Glomerular endothelial cell (primary cell): Measurements from ENCODE around the gene NHSL2. TPM values are rescaled to one million over a fixed set of nuclear protein-coding genes. Genes with fewer than 3 reads are reported as not detected.
"Not testable (repeated sequence)": the region's sequence is repeated elsewhere in the genome, so short reads cannot be mapped to it uniquely, and the experiment has no call there.

Source experiments
- DNase-seq: peaks from one replicate; pipeline ENCODE4 v3.0.0-alpha.2; 2011; ENCODE audit warnings: low read depth, low spot score; ENCODE audit errors: extremely low read depth
- total RNA-seq: library from RNA; depleted of rRNA; stranded (reverse); fragments of >200 nt; gene quantifications from 2 replicates; pipeline ENCODE4 v1.2.3, GENCODE V29; 2015

The NHSL2 gene
- total RNA-seq, 1 donor from 2014 or later, result 36.9 TPM

GRCh38 chrX:71922686-71923085 lies 12.0 kb downstream of the NHSL2 start:
- no peak for DNase-seq

DNA sequence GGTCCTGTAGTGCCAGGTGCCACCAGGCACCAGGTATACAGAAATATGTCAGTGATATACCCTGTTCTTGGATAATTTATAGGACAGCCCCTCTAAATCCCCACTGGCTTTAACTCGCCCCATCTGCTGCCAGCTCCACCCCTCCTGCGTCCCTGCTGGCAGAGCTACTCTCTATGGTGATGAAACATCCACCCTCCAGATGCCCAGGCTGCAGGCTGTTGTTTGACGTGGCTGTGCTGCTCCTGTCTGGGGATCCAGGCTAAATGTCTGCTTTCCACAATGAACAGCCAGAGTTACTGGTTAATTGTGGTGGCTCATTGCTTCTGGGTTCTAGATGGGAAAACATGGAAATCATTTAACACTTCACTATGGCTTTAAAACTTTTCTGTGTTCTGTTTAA lies 12.9 kb downstream of the NHSL2 start:
- no peak for DNase-seq

DNA sequence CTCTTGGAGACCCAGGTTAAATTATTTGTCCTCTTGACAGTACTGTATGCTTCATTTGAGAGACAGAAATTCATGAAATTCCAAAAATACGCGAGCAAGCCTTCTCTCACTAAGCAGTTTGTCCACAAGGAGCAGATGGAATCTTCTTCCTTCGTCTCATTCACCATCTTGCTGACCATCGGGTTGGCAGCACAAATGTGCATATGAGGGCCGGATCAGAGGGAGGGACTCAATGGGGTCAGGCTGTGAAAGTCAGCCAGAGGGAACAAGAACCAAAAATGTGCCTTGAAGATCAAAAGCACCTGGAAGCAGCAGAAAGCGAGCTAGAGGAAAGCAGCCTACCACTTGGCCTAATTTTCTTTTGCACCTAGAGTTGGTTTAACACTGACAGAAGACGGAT lies 16.4 kb downstream of the NHSL2 start:
- no peak for DNase-seq

DNA sequence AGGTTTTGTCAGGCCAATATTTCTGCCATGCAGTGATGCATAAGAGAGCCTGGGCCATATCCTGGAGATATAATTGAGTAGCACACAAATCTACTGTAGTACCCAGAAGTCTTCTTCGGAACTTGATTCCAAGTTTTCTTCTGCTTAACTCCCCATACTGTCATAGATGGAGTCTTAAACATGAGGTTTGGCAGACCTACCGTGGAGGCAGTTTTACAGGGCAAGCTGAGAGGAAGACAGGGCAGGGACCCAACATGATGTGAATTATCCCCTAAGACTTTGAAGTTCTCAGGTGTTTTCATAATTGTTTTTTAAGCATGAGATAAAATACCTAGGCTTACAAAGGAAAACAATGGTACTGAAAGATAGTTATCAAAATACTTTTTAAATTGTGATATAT lies 18.2 kb downstream of the NHSL2 start:
- DNase-seq, result no peak

DNA sequence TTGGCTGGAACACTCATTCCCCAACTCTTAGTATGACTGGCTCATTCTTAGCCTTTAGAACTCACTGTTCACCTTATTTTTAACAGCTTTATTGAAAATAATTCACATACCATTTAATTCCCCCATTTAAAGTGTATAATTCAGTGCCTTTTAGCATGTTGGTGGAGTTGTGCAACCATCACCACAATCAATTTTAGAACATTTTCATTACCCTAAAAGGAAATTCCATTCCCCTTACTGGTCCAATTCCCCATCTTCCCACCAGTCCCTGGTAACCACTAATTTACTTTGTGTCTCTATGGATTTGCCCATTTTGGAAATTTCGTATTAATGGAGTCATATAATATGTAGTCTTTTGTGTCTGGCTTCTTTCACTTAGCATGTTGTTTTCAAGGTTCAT lies 19.7 kb downstream of the NHSL2 start:
- no peak for DNase-seq

GRCh38 chrX:71935476-71935875 lies 24.8 kb downstream of the NHSL2 start:
- no peak for DNase-seq

DNA sequence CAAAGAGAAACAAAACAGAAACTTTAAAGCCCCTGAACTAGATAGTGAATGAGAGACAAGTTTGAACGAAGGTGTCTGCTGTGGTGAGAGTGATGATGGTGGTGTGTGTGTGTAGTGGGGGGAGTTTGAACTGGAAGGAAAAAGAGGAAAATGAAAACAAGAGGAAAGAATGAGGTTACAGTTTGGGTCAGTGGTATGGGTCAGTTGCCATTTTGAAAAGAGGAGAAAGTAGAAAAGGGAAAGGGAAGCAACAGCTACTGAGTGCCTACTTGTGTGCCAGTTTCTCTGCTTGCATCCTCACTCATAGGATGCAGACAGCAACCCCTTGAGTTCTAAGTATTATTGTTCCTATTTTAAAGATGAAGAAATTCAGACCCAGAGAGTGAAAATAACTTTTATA lies 26.0 kb downstream of the NHSL2 start:
- DNase-seq, result no peak

- DNase-seq, result no peak
Observed at GRCh38 chrX:71938371-71938770, 27.7 kb downstream of the NHSL2 start.

DNA sequence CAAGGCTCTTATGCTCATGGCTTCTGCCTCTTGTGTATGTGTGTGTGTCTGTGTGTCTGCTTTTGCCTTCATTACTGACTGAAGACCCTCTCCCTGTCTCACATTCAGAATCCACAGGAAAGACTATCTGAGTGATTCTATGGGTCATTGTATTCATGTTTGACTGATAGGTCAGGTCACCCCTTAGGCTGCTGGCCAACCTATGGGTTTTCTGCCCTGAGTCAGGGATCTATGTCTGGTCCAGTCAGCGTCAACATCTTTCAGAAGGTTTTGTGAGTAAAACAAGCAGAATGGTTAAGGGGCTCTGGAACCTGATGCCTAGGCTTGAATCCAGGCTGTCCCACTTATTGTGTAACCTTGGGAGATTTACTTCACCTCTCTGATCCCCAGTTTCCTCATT lies 30.5 kb downstream of the NHSL2 start:
- no peak for DNase-seq

- DNase-seq, result no peak
Observed at GRCh38 chrX:71941776-71942175, 31.1 kb downstream of the NHSL2 start.

DNA sequence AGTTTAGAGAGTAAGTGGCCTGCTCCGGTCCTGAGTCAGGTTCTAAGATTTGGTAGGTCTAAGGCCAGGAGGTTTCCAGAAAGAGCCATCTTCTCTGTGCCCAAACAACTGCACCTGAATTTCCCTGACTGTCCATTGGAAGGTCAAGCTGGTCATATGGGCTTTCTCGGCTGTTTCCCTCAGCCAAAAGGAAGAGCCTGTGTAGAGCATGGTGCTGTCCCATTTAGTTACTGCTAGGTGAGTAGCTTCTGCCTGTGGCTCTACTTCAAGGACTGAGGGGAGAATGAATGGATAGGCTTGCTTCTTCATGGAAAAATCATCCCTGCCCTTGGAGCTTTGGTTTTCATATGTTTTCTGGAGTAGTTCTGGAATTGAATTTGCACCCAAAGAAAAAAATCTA lies 33.7 kb downstream of the NHSL2 start:
- DNase-seq, result no peak

DNA sequence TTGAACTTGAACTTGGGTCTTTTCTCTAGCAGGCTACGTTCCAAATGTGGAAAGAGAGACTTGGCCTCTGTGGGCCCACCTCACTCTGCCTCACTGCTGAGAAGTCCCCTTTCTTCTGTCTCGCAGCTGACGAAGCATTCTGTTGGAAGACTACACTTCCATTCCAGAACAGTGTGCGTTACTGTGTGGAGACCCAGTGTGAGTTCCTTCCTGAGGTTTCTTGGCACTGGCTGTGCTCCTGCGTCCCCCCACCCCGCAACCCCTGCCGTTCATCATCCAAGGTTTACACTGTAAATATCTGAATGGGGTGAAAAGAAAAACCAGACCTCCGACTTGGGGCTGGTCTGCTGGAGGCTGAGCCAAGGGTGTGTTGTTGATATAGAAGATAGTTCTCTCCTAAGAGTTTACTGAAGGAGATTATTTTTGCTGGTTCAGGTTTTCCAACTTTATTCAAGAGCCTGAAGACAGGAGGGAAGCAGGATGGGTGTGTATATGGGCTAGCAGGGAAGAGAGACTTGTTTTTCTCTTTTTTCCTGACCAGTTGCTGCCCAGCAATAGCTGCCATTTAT lies 34.7 kb downstream of the NHSL2 start:
- DNase-seq, result no peak

DNA sequence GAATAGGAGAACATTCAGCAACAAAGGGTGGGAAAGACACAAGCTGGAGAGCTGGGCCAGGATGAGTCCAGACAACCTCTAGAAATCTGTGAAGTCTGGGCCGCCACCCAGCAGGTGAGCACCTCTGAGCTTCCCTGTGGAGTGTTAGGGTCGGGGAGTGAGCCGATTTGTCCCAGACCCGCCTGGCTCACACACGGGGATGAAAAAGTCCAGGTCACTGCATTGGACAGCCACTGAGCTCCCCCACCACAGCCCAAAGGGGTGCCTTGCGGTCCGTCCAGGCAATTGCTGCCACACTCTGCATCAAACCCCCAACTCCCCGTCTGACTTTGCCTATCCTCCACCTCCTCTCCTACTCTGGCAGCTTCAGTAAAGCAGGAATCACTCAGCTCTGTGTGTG lies 38.7 kb downstream of the NHSL2 start:
- no peak for DNase-seq

DNA sequence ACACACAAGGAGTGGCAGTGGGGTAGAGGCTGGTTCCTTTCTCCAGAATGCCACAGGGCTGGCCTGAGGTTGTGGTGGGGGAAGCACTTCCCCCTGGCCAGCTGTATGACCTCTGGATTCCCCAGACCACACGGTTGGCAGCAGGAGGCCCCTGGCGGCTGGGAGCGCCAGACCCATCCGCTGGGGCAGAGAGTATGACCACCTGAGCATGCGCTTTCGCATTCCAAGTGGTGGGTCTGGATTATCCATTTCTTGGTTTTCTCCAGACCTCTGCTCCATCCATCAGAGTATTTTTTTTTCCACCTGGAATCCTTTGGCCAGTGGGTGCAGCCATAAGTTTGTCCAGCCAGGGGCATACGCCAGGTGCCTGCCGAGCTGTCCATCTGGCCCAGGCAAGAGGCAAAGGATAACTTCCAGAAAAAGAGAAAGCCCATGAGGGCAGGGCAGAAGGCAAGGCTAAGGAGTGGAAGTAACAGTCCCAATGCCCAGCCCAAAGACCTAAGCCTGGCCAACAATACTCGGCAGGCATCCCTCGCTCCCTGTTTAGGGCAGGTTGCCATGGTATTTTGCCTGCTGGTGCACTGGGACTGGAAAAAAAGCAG lies 39.3 kb downstream of the NHSL2 start:
- DNase-seq, result no peak

- no peak for DNase-seq
Observed at GRCh38 chrX:71953391-71953790, 42.7 kb downstream of the NHSL2 start.

GRCh38 chrX:71953946-71954345 lies 43.3 kb downstream of the NHSL2 start:
- DNase-seq, result no peak

DNA sequence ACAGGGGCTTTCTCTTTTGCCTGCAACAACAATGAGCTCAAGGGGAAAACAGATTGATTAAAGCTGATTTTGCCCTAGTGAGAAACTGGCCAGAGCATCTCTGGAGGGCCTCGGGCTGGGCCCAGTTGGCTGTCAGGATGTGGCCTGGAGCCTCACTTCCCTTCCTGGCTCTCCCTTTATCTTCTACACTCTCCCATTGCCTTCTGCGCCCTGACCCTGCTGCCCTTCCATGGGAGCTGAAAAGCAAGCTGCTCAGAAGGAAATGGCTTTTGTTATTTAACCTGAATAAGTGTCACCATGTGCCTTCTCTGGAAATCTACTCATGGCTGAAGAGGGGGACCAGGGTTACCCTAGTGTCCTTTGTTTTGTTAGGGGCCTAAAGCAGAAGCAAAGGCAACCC lies 43.8 kb downstream of the NHSL2 start:
- DNase-seq, result no peak

DNA sequence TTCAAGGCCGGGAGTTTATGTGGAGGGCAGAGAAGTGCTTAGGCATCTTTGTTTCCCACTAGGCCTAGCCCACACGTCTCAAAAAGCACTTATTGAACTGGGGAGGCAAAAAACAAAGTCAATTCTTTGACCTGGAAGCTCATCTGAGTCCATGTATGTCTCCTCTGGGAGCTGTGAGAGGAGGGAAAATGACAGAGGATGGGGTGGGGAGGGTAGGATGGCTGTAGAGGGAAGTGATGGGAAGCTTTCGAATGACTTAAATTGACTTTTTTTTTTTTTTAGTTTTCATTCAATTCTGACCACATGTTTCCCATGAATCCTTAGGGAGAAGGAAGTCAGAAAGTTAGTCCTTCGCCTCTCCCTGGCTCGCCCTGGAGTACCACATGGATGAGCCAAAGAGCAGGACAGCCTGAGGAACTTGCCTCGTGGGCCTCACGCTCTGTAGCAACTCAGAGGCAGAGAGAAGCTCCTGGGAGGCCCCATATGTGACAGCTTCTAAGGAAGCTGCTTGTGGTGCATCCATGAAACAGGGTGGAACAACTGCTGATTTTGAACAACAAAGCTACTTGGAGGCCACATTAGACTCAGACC lies 45.0 kb downstream of the NHSL2 start:
- no peak for DNase-seq

GRCh38 chrX:71958281-71958675 lies 47.6 kb downstream of the NHSL2 start:
- DNase-seq, result no peak

DNA sequence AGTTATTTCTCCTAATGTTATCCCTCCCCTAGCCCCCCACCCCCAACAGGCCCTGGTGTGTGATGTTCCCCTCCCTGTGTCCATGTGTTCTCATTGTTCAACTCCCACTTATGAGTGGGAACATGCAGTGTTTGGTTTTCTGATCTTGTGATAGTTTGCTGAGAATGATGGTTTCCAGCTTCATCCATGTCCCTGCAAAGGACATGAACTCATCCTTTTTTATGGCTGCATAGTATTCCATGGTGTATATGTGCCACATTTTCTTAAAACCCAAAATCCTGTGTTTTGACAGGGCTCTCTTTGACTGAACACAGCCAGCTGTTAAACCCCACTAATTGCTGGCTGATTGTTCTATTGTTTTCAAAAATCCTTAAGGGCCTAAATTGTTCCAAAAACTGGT lies 53.5 kb downstream of the NHSL2 start:
- not testable (repeated sequence) for DNase-seq

DNA sequence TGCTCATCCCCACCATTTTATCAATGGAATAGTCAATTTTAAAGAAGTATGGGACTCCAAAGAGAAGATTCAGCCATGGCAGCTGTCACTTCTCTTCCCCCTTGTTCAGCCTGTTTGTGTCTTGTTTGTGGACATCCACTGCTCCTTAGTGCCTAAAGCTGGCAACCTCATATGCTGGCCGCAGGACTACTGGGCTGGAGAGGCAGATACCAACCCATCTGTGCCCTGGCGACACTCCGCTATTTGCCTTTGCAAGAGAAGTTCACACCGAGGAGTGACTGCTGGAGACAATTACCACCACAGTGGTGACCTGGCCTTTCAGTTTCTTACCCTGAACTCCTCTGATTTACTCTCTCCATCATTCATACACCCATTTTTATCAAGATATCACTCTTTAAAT lies 64.3 kb downstream of the NHSL2 start:
- no peak for DNase-seq

DNA sequence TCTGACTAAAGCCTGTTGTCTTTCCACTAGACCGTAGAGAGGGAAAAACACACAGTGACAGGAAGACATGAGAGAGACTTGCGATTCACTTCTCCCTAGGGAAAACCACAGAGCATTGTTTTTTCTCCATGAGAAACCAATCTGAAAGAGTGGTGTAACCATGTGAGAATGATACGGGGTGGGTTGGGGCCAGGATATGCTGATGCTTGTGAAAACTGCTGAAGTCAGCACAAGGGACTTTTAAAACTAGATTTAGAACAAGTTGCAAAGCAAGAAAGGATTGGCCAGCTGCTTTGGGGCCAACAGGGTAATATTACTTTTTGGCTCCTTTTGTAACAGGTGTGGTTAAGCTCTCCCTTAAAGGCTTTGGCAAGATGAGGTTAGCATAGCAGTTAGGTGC lies 66.1 kb downstream of the NHSL2 start:
- DNase-seq, result no peak

DNA sequence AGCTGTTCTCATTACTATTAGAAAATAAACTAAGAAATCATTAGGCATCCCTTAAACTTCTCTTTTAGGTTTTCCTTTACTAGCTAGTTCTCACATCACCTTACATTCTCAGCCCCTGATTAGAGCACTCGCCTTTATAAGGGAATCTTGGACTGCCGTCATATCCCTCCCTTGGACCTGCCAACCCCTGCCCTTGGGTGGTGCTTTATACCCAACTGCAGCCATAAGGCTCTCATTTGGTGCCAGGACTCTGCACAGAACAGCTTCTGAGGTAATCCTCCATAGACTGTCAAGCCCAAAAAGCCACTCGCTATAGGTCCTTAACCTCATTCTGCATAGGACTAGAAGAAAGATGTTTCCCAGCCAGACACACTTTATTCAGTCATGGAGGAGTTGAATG lies 67.5 kb downstream of the NHSL2 start:
- DNase-seq, result no peak
